Measurements from ENCODE around the gene CDC42EP1.
"Not testable (repeated sequence)": the region's sequence is repeated elsewhere in the genome, so short reads cannot be mapped to it uniquely, and the experiment has no call there.

CDC42EP1 gene

DNA sequence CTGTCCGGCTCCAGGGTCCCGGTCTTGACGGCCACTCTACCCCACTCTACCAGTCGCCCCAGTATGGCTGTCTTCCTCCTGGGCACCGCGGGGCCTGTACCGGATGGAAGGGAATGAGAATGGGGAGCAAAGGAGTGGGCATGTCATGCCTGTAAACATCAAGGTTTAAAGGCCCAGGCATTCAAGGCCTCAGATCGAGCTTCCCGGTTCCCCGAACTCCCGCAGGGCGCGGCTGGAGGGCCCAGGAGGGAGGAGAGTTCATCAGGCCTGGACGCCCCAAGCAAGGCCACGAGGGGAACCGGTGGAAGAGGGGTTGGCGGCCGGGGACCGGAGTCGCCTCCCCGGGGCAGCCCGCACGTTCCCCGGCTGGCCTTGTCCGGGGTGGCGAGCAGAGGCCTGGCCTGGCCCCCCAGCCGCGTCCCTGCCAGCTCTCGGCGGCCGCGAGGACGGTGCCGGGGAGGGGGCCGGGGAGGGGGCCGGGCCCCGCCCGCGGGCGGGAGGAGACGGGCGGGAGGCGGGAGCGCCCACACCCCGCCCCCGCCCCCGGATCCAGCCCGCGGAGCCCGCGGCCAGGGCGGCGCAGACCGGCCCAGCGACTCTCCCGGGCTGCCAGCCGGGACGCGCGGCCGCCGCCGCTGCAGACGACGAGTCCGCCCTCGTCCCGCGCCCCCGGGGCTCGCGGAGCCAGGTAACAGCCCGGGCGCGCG is at the start of gene CDC42EP1:
TSS of gene CDC42EP1 (plus strand) at position 580 of the 707 bp plus-strand sequence. CDS start 5,870 bp downstream, outside the sequence.
- no peak for DNase-seq

DNA sequence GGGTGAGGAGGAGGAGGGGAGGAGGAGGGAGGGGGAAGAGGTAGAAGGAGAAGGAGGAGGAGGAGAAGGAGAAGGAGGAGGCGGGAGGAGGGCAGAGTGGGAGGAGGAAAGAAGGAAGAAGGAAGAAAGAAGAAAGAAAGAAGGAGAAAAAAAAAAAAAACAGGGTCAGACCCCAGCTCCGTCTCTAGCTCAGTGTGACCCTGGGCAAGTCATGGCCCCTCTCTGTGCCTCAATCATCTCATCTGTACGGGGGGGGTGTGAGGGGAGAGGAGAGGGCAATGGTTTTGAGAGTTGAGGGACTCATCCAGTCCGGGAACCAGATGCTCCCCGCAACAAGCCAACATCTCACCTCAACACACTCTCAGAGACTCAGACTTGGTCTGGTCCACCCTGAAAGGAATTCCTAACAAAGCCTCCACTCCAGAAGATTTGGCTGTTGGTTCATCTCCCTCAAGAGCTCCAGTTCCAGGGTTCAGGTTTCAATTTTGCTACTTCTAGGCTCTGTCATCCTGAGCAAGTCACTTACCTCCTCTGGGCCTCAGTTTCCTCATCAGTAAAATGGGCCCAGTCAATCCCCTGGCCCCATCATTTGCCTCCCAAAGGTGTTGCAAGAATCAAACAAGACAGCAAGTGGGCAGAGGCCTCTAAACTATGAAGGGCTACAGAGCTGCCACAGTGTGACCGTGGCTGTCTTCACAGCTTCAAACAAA is 48.7 kb upstream of the CDC42EP1 start:
- DNase-seq: no peak

DNA sequence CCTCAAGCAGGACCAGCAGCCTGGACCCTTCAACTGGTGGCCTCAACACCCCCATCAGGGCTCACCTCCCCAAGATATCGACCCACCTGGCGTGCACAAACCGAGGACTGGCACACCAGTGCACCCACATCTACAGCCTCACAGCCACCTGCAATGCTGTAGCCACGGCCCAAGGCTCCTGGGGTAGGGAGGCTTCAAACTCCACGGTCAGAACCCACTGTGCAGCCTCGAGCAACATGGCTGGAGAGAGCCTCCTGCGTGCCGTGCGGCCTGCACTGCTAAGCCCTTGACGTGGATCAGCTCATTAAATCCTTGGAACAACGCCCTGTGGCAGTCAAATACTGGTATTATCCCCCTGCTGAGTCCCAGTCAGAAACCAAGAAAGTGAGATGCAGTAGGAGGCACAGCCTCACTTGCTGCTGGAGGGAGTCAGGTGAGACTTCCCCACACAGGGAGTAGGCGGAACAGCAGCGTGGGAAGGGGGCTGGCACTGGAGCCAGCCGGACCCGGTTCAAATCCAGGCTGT is 45.7 kb upstream of the CDC42EP1 start:
- peak in 1 of 2 experiments; percentile 39 for DNase-seq

GRCh38 chr22:37515901-37516300 is 44.4 kb upstream of the CDC42EP1 start:
- DNase-seq: peak; percentile 36 to 44

DNA sequence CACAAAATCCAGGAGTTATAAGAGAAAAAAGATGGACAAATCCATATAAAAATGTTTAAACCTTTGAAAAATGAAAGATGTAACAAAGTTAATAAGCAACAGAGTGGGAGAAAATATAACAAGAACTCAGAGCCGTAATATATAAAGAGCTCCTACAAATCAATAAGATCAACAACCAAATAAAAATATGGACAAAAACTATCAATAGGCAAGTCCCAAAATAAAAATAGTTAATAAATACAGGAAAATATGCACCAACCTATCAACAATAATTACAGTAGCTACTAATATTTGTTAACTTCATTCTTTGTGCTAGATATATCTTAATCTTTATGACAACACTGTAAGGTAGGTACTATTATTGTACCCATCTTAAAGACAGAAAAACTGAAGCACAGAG is 43.8 kb upstream of the CDC42EP1 start:
- DNase-seq: no peak

DNA sequence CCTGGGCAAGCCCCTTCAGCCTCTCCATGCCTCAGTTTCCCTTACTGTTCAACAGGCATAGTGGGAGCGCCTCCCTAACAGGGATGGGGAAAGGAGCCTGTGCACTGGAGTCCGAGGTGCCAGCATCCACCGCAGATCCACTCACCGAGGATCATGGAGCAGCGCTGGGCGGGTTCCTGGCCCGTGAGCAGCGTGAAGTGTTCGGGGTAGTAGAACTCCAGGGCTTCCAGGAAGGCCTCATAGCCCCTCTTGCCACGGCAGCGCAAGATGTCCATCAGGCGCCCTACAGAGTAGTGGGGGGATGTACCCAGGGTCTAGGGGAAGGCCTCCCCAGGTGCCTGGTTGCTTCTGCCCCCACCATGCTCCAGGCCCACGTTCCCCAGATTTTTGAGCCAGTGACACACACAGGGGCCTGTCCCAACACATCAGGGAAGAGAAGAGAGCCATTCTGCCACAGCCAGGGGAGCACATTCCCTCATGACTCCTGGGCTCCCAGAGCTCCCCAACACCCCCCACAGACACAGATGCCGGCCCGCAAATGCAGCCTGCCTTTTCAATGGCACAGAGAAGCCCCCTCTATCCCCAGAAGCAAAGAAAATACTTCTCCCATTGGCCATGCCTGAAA is 42.3 kb upstream of the CDC42EP1 start:
- DNase-seq: no peak

- DNase-seq: no peak
Measured at GRCh38 chr22:37518509-37519267, 41.6 kb upstream of the CDC42EP1 start.

GRCh38 chr22:37519268-37520195 is 40.7 kb upstream of the CDC42EP1 start, which contains the start of gene CARD10:
Gene CARD10, minus strand, starts transcription at chr22:37519415. Its CDS starts 215 bp downstream, at chr22:37519200.
- DNase-seq: peak; percentile 29 to 40

GRCh38 chr22:37520776-37521191 is 39.5 kb upstream of the CDC42EP1 start:
- no peak for DNase-seq

GRCh38 chr22:37521236-37521739 is 39.0 kb upstream of the CDC42EP1 start:
- no peak for DNase-seq

GRCh38 chr22:37522482-37522881 is 37.8 kb upstream of the CDC42EP1 start:
- no peak for DNase-seq

- no peak for DNase-seq
Measured at GRCh38 chr22:37525073-37525745, 35.1 kb upstream of the CDC42EP1 start.

DNA sequence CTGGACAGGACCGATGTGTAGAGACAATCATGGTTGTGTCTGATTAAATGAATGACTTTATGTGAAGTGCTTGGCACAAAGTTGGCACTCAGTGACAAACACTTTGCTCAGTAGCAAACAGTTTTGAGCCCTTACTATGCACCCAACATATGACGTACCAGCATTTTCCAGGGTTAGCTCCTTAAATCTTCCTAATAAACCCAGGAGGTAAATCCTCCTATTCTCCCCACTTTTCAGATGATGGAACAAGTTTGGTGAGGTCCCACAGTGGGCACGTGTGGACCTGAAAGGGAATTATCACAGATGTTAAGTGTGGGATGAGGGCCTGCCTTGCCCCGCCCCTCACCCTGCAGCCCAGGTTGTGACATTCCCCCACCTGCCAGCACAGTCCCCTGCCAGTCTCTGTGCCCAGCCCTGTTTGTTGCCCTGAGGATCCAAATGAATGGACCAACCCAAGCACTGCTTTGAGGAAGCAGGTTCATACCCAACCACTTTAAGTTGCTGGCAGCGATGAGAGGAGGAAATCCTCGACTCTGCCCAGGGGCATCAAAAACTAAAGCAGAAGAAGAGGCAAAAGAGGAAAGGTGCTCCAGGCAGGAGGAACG is 34.4 kb upstream of the CDC42EP1 start:
- no peak for DNase-seq

- no peak for DNase-seq
Measured at GRCh38 chr22:37526376-37526775, 33.9 kb upstream of the CDC42EP1 start.

GRCh38 chr22:37527081-37527752 is 33.1 kb upstream of the CDC42EP1 start:
- DNase-seq: not testable (repeated sequence)

DNA sequence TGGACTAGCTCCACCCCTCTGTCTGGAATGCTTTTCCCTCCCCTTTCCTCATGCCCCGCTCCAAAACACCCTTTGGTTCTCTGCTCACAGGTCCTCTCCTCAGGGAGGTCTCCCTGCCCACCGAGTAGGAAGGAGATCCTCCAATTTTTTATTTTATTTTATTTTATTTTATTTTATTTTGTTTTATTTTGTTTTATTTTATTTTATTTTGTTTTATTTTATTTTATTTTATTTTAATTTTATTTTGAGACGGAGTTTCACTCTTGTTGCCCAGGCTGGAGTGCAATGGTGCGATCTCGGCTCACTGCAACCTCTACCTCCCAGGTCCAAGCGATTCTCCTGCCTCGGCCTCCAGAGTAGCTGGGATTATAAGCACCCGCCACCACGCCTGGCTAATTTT is 32.3 kb upstream of the CDC42EP1 start:
- not testable (repeated sequence) for DNase-seq

- no peak for DNase-seq
Measured at GRCh38 chr22:37529652-37530345, 30.5 kb upstream of the CDC42EP1 start.

- DNase-seq: no peak
Measured at GRCh38 chr22:37533995-37534394, 26.3 kb upstream of the CDC42EP1 start.

- no peak for DNase-seq
Measured at GRCh38 chr22:37534445-37534844, 25.8 kb upstream of the CDC42EP1 start.
